HCT116 (cell line): Measurements from ENCODE around the gene ALDOA. TPM values are rescaled to one million over a fixed set of nuclear protein-coding genes. Genes with fewer than 3 reads are reported as not detected.

ENCODE experiments used
- ATAC-seq: fragments of 200-7000 bp; cut with Tn5 transposase; 2 replicates; pipeline ENCODE4 v1.9.1; 2020; ENCODE audit warnings: mild to moderate bottlenecking, moderate library complexity
- BruUV-seq: library from RNA; stranded (reverse); fragments of 400-500 nt; replicated peaks from 2 replicates; lab custom pipeline; 2021; lab: Mats Ljungman, UMichigan
- CTCF ChIA-PET: fragments of 300-600 bp; sonication (Branson Sonifier 250); formaldehyde crosslinking; loops from one replicate; lab custom pipeline; 2021; ENCODE audit warnings: antibody characterized with exemption; lab: Charles Lee
- POLR2A ChIA-PET: fragments of 300-600, 350-600 bp; sonication (Branson Sonifier 250); formaldehyde crosslinking; loops from one replicate; lab custom pipeline; 2021; ENCODE audit warnings: antibody characterized with exemption; lab: Charles Lee
- RAD21 ChIA-PET, 2 experiments: fragments of 300-600 bp; sonication (Branson Sonifier 250); formaldehyde crosslinking; loops; one replicate each; lab custom pipeline; 2023; ENCODE audit warnings: low total read pairs in 2 of 2; ENCODE audit not compliant: uncharacterized antibody in 2 of 2, unreplicated experiment in 2 of 2, low non-redundant PET in 1 of 2; lab: Charles Lee
- DNase-seq: peaks from one replicate; pipeline ENCODE4 v3.0.0-alpha.2; 2010; ENCODE audit warnings: low read depth, low spot score
- H2AFZ ChIP-seq: fragments of 200-600 bp; shearing (Covaris generic), sonication (generic); 2 replicates; pipeline ENCODE4 v1.6.1; 2017; ENCODE audit warnings: low read depth, mixed run types, mixed read lengths, antibody characterized with exemption, low read length; ENCODE audit not compliant: poor library complexity, severe bottlenecking
- H3K27ac ChIP-seq: 2 replicates; pipeline ENCODE4 v1.5.1; 2012; ENCODE audit warnings: low read depth, low read length
- H3K27me3 ChIP-seq: fragments of 200-600 bp; sonication (generic); 2 replicates; pipeline ENCODE4 v1.6.1; 2016; ENCODE audit warnings: mixed run types, low read length, mixed read lengths; ENCODE audit not compliant: insufficient read depth
- H3K36me3 ChIP-seq, 2 experiments: fragments of 200-500 bp in 1 of 2; fragments of 200-600 bp in 1 of 2; sonication (Bioruptor generic) in 1 of 2; sonication (generic) in 1 of 2; 2 replicates each; pipeline versions ENCODE4 v1.5.1 to v1.6.1; 2014 to 2016; ENCODE audit warnings: low read length in 2 of 2, inconsistent platforms in 1 of 2, mixed read lengths in 1 of 2, mixed run types in 1 of 2; ENCODE audit not compliant: insufficient read depth in 2 of 2, control insufficient read depth in 1 of 2
- H3K4me1 ChIP-seq, 2 experiments: fragments of 200-600 bp in 1 of 2; sonication (generic) in 1 of 2; 2 replicates each; pipeline versions ENCODE4 v1.5.1 to v1.6.1; 2012 to 2017; ENCODE audit warnings: low read length in 2 of 2, inconsistent platforms in 1 of 2, mild to moderate bottlenecking in 1 of 2, mixed read lengths in 1 of 2, mixed run types in 1 of 2, moderate library complexity in 1 of 2; ENCODE audit not compliant: insufficient read depth in 2 of 2, control insufficient read depth in 1 of 2
- H3K4me2 ChIP-seq: fragments of 200-600 bp; sonication (generic); 2 replicates; pipeline ENCODE4 v1.6.1; 2017; ENCODE audit warnings: mixed run types, low read length, mixed read lengths
- H3K4me3 ChIP-seq, 2 experiments: fragments of 200-600 bp in 1 of 2; sonication (generic) in 1 of 2; replicated peaks in 1 of 2; 2 replicates each; pipeline ENCODE4 v1.5.1; 2011 to 2016; ENCODE audit warnings: low read length in 2 of 2, control low read depth in 1 of 2, low read depth in 1 of 2, mild to moderate bottlenecking in 1 of 2, mixed read lengths in 1 of 2, mixed run types in 1 of 2
- H3K79me2 ChIP-seq: fragments of 200-600 bp; sonication (generic); 2 replicates; pipeline ENCODE4 v1.6.1; 2017; ENCODE audit warnings: mild to moderate bottlenecking, mixed run types, low read length, moderate library complexity, mixed read lengths; ENCODE audit not compliant: insufficient read depth
- H3K9ac ChIP-seq: fragments of 200-600 bp; sonication (generic); 2 replicates; pipeline ENCODE4 v1.6.1; 2016; ENCODE audit warnings: low read length, mixed read lengths
- H3K9me2 ChIP-seq: fragments of 200-600 bp; sonication (generic), shearing (Covaris generic); 2 replicates; pipeline ENCODE4 v1.6.1; 2017; ENCODE audit warnings: mixed run types, mild to moderate bottlenecking, moderate library complexity; ENCODE audit not compliant: insufficient read depth
- H3K9me3 ChIP-seq, 2 experiments: fragments of 200-500 bp in 1 of 2; fragments of 200-600 bp in 1 of 2; sonication (Bioruptor generic) in 1 of 2; sonication (generic) in 1 of 2; 2 replicates each; pipeline ENCODE4 v1.6.1; 2014 to 2017; ENCODE audit warnings: low read length in 2 of 2, mixed read lengths in 2 of 2, inconsistent platforms in 1 of 2, low read depth in 1 of 2, mild to moderate bottlenecking in 1 of 2, mixed run types in 1 of 2, moderate library complexity in 1 of 2; ENCODE audit not compliant: control insufficient read depth in 1 of 2, insufficient read depth in 1 of 2
- H4K20me1 ChIP-seq: fragments of 200-600 bp; sonication (generic), shearing (Covaris generic); 2 replicates; pipeline ENCODE4 v1.6.1; 2017; ENCODE audit warnings: mixed run types, mild to moderate bottlenecking, moderate library complexity; ENCODE audit not compliant: insufficient read depth
- FOSL1 ChIP-seq: IDR thresholded peaks from 2 replicates; pipeline ENCODE4 v1.6.1; 2012; ENCODE audit warnings: low read depth
- TCF7L2 ChIP-seq: IDR thresholded peaks from 2 replicates; pipeline ENCODE4 v1.7.0; 2011; ENCODE audit warnings: borderline replicate concordance, inconsistent platforms; ENCODE audit not compliant: insufficient read depth, insufficient read length; ENCODE audit errors: extremely low read depth
- YY1 ChIP-seq: IDR thresholded peaks from 2 replicates; pipeline ENCODE4 v1.6.1; 2011; ENCODE audit warnings: low read length, low read depth, moderate library complexity, mild to moderate bottlenecking; ENCODE audit not compliant: insufficient replicate concordance; ENCODE audit errors: extremely low read depth
- intact Hi-C: fragments of 100-400 bp; cut with micrococcal nuclease; formaldehyde crosslinking; loops from 2 replicates; pipeline ENCODE4 v1.10.0; 2022
- total RNA-seq: library from RNA; stranded (reverse); gene quantifications from one replicate; pipeline ENCODE4 v1.2.1, GENCODE V29; 2021; ENCODE audit not compliant: unreplicated experiment
- TF ChIP-seq, protein P1 (sequence below): IDR thresholded peaks from 2 replicates; pipeline ENCODE4 v1.6.1; 2012

The ALDOA gene
- total RNA-seq, 1 experiment from 2014 or later: 2,423 TPM

DNA sequence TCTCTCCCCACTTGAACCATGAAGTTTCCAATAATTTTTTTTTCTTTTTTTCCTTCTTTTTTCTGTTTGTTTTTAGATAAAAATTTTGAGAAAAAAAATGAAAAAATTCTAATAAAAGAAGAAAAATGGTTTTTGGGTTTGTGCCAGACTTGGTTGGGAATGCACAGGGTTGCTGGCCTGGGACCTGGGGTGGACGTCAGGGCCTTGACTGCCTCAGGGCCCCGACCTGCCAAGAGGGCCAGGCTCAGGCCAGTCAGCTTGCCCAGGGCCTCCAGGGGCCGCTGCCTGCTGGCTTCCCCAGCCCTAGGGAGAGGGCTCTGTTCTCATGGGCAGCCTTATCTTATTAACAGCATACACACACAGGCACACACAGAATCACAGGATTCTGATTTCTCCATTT is 19.7 kb downstream of the ALDOA start:
- Histone ChIP-seq H3K4me3 (no peak overlapping the region), H3K4me2 (no peak overlapping the region), H3K4me1 (peaks cover 4 to 19% of the 10 kb centered on the region in 2 experiments), H3K36me3 (peaks cover 27 to 41% of the 10 kb centered on the region in 2 experiments; a peak in 3 of 4 replicates), H3K27ac (no peak overlapping the region), H4K20me1 (no peaks in the 10 kb centered on the region), H3K9ac (no peak overlapping the region), H3K9me3 (no peaks in the 10 kb centered on the region), H3K9me2 (no peaks in the 10 kb centered on the region), H3K79me2 (peaks cover 10% of the 10 kb centered on the region; the same call in 1 of the 2 replicates), H2AFZ (no peak overlapping the region), H3K27me3 (no peaks in the 10 kb centered on the region)
- ChIA-PET RAD21 (no interaction called here), POLR2A (no interaction called here), CTCF (interaction anchor here (0.6 kb wide), 1 partner anchor 345 kb away, joined by 4 read pairs; the partner anchor contains the start of gene DCTPP1)
- intact Hi-C loops: no loop called here
- ATAC-seq: no peak
- no peak for DNase-seq
- BruUV-seq: no TSS peak
- TF ChIP-seq, protein P1, sequence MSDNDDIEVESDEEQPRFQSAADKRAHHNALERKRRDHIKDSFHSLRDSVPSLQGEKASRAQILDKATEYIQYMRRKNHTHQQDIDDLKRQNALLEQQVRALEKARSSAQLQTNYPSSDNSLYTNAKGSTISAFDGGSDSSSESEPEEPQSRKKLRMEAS: no peak
- no peak for TF ChIP-seq FOSL1

DNA sequence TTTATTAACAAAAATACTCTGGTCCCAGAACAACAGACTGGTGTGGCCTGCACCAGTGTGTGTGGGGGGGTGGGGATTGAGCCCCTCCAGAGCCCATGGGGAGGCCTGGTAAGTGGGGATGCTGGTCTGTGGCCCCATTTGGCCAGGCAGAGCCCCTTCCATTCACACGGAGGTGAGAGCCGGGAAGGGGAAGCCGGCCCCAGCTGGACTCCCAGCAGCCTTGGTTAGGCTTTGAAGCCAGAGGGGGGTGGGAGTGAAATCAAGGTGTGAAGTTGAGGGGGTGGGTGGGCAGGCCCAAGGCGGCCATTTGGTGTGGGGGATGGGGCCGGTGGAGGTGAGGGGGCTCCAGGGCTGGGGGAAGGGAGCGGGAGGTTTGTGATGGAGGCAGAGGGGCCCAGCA is 20.3 kb downstream of the ALDOA start:
- no peaks in the 10 kb centered on the region for H3K27me3 ChIP-seq
- H3K4me1 ChIP-seq: peaks cover 9 to 24% of the 10 kb centered on the region in 2 experiments
- no peak overlapping the region for H2AFZ ChIP-seq
- no peak for ATAC-seq
- H4K20me1 ChIP-seq: no peaks in the 10 kb centered on the region
- ChIA-PET POLR2A (no interaction called here), RAD21 (no interaction called here), CTCF (interaction anchor here (0.6 kb wide), 1 partner anchor 344 kb away, joined by 4 read pairs; the partner anchor contains the start of gene DCTPP1)
- peaks cover 5% of the 10 kb centered on the region; the same call in 1 of the 2 replicates for H3K79me2 ChIP-seq
- no peaks in the 10 kb centered on the region for H3K9me2 ChIP-seq
- no peak overlapping the region for H3K27ac ChIP-seq
- DNase-seq: no peak
- no peak overlapping the region for H3K4me2 ChIP-seq
- H3K36me3 ChIP-seq: peaks cover 23 to 39% of the 10 kb centered on the region in 2 experiments; a peak in 3 of 4 replicates
- no peak overlapping the region for H3K4me3 ChIP-seq
- no TSS peak for BruUV-seq
- H3K9me3 ChIP-seq: no peaks in the 10 kb centered on the region
- intact Hi-C loops: no loop called here
- TF ChIP-seq YY1: no peak
- no peak for TF ChIP-seq TCF7L2
- TF ChIP-seq, all 23 proteins: peak for 0
- H3K9ac ChIP-seq: no peak overlapping the region
